HL-60 (cell line): ENCODE data around the gene LDLRAD3.

Source experiments
- DNase-seq, 2 experiments: peaks; one replicate each; pipeline ENCODE4 v3.0.0-alpha.2; 2010 to 2020; ENCODE audit warnings: low read depth in 1 of 2, low spot score in 1 of 2
- H3K27ac ChIP-seq: fragments of 250-450 bp; sonication (Bioruptor Pico); replicated peaks from 2 replicates; pipeline ENCODE4 v1.5.1; 2020; ENCODE audit warnings: mild to moderate bottlenecking, moderate library complexity
- H3K27me3 ChIP-seq: fragments of 250-450 bp; sonication (Bioruptor Pico); 2 replicates; pipeline ENCODE4 v1.5.1; 2021; ENCODE audit warnings: mild to moderate bottlenecking, moderate library complexity; ENCODE audit not compliant: insufficient read depth, poor library complexity, severe bottlenecking
- H3K4me3 ChIP-seq: replicated peaks from 2 replicates; pipeline ENCODE4 v1.5.1; 2011; ENCODE audit warnings: mild to moderate bottlenecking, control low read depth, low read length; ENCODE audit not compliant: insufficient read depth
- GABPA ChIP-seq: IDR thresholded peaks from 2 replicates; pipeline ENCODE4 v1.6.1; 2012; ENCODE audit warnings: low read depth
- POLR2AphosphoS5 ChIP-seq: IDR thresholded peaks from 2 replicates; pipeline ENCODE4 v1.6.1; 2012; ENCODE audit warnings: low read depth
- REST ChIP-seq: IDR thresholded peaks from 2 replicates; pipeline ENCODE4 v1.6.1; 2012; ENCODE audit warnings: low read depth; ENCODE audit not compliant: insufficient replicate concordance
- SPI1 ChIP-seq: IDR thresholded peaks from 2 replicates; pipeline ENCODE4 v1.6.1; 2012; ENCODE audit warnings: low read depth, mild to moderate bottlenecking, borderline replicate concordance
- TF ChIP-seq, protein P1 (sequence below): IDR thresholded peaks from one replicate; pipeline ENCODE4 v1.5.1; 2011; ENCODE audit warnings: low read length, control low read depth, inconsistent platforms; ENCODE audit not compliant: insufficient read depth

Gene LDLRAD3

GRCh38 chr11:36062796-36063365 is 119.0 kb downstream of the LDLRAD3 start:
- H3K27ac ChIP-seq: no peak overlapping the region
- no peaks in the 10 kb centered on the region for H3K27me3 ChIP-seq
- no peak for DNase-seq
- H3K4me3 ChIP-seq: no peak overlapping the region
- TF ChIP-seq REST (no peak), GABPA (no peak), POLR2AphosphoS5 (no peak), SPI1 (no peak)
- TF ChIP-seq, protein P1, sequence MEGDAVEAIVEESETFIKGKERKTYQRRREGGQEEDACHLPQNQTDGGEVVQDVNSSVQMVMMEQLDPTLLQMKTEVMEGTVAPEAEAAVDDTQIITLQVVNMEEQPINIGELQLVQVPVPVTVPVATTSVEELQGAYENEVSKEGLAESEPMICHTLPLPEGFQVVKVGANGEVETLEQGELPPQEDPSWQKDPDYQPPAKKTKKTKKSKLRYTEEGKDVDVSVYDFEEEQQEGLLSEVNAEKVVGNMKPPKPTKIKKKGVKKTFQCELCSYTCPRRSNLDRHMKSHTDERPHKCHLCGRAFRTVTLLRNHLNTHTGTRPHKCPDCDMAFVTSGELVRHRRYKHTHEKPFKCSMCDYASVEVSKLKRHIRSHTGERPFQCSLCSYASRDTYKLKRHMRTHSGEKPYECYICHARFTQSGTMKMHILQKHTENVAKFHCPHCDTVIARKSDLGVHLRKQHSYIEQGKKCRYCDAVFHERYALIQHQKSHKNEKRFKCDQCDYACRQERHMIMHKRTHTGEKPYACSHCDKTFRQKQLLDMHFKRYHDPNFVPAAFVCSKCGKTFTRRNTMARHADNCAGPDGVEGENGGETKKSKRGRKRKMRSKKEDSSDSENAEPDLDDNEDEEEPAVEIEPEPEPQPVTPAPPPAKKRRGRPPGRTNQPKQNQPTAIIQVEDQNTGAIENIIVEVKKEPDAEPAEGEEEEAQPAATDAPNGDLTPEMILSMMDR: no peak

DNA sequence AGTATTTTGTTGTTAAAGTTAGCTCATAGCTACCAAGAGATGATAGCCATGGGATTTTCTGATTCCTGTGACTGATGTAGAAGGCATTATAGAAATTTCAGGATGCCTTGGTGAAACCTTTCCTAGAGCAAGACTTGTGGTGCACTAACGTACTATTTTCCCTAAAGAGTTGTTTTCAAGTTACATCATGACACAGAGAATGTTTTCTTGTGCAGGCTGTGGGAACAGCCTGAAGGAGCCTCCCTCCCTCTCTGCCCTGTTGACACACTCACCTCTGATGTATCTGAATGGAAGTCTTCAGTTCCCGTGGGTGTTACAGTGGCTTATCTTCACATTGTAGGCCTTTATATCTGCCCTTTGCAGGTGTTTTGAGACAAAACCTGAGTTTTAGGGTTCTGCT is 121.6 kb downstream of the LDLRAD3 start:
- Histone ChIP-seq H3K27ac (no peak overlapping the region), H3K27me3 (no peaks in the 10 kb centered on the region), H3K4me3 (no peak overlapping the region)
- DNase-seq: no peak
- TF ChIP-seq REST: no peak
- TF ChIP-seq, protein P1: no peak
- TF ChIP-seq GABPA: no peak
- no peak for TF ChIP-seq SPI1
- TF ChIP-seq POLR2AphosphoS5: no peak

- Histone ChIP-seq H3K27ac (no peak overlapping the region), H3K27me3 (no peaks in the 10 kb centered on the region), H3K4me3 (no peak overlapping the region)
- DNase-seq: no peak
- TF ChIP-seq POLR2AphosphoS5: no peak
These were observed 123.0 kb downstream of the LDLRAD3 start for GRCh38 chr11:36066891-36067290.

DNA sequence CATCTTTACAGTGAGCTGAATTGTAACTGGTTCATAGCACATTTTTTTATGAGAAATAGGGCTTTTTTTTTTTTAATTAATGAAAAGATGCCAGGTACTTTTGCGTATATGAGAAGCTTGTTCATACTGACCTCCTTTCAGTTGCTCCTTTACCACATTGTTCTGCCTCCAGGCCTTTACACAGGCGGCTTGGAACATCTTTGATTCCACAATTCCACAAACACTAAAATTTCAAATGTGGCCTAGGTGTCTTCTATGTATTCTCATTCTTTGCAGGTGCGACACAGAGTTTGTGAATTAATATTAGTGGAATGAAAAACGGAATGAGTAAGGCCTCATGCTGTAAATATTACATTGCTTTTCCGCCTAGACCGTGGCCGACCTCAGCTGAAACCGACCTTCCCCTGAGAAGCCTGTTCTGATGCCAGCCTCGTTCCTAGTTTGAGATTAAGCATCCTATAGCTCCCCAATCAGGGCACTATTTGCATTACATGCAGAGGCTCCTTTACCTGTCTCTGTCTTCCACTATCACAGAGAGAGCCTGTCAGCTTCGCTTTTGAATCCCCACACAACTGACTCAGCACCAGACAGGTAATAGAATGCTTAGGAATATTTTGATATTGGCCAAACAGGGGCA is 125.8 kb downstream of the LDLRAD3 start:
- H3K27me3 ChIP-seq: no peaks in the 10 kb centered on the region
- H3K27ac ChIP-seq: no peak overlapping the region
- H3K4me3 ChIP-seq: no peak overlapping the region
- TF ChIP-seq, protein P1: no peak
- no peak for TF ChIP-seq REST
- no peak for TF ChIP-seq GABPA
- no peak for TF ChIP-seq POLR2AphosphoS5
- TF ChIP-seq SPI1: no peak
- DNase-seq: no peak
